Ishikawa (cell line): ENCODE measurements around the gene TBC1D8.

Experiments
- CEBPB ChIP-seq: IDR thresholded peaks from 2 replicates; pipeline ENCODE4 v1.6.1; 2012
- CREB1 ChIP-seq: IDR thresholded peaks from 2 replicates; pipeline ENCODE4 v1.6.1; 2012; ENCODE audit warnings: low read depth
- EGR1 ChIP-seq: IDR thresholded peaks from 2 replicates; pipeline ENCODE4 v1.6.1; 2012
- EP300 ChIP-seq: IDR thresholded peaks from 2 replicates; pipeline ENCODE4 v1.6.1; 2012; ENCODE audit warnings: borderline replicate concordance
- FOXM1 ChIP-seq: IDR thresholded peaks from 2 replicates; pipeline ENCODE4 v1.6.1; 2012; ENCODE audit warnings: low read depth, borderline replicate concordance
- NFIC ChIP-seq: IDR thresholded peaks from 2 replicates; pipeline ENCODE4 v1.6.1; 2012
- RAD21 ChIP-seq: IDR thresholded peaks from 2 replicates; pipeline ENCODE4 v1.6.1; 2012; ENCODE audit warnings: low read depth
- TAF1 ChIP-seq: IDR thresholded peaks from 2 replicates; pipeline ENCODE4 v1.6.1; 2012; ENCODE audit warnings: low read depth, mild to moderate bottlenecking
- TCF12 ChIP-seq: IDR thresholded peaks from 2 replicates; pipeline ENCODE4 v1.6.1; 2012; ENCODE audit warnings: low read depth
- TEAD4 ChIP-seq: IDR thresholded peaks from 2 replicates; pipeline ENCODE4 v1.6.1; 2012
- YY1 ChIP-seq: IDR thresholded peaks from 2 replicates; pipeline ENCODE4 v1.6.1; 2012; ENCODE audit warnings: low read depth
- ZBTB7A ChIP-seq: IDR thresholded peaks from 2 replicates; pipeline ENCODE4 v1.6.1; 2012; ENCODE audit warnings: low read depth
- TF ChIP-seq, protein P1 (sequence below): IDR thresholded peaks from 2 replicates; pipeline ENCODE4 v1.6.1; 2012
- TF ChIP-seq, protein P2 (sequence below): IDR thresholded peaks from 2 replicates; pipeline ENCODE4 v1.6.1; 2012
- TF ChIP-seq, protein P3 (sequence below): IDR thresholded peaks from 2 replicates; pipeline ENCODE4 v1.6.1; 2012; ENCODE audit warnings: low read depth, mild to moderate bottlenecking

The TBC1D8 gene

DNA sequence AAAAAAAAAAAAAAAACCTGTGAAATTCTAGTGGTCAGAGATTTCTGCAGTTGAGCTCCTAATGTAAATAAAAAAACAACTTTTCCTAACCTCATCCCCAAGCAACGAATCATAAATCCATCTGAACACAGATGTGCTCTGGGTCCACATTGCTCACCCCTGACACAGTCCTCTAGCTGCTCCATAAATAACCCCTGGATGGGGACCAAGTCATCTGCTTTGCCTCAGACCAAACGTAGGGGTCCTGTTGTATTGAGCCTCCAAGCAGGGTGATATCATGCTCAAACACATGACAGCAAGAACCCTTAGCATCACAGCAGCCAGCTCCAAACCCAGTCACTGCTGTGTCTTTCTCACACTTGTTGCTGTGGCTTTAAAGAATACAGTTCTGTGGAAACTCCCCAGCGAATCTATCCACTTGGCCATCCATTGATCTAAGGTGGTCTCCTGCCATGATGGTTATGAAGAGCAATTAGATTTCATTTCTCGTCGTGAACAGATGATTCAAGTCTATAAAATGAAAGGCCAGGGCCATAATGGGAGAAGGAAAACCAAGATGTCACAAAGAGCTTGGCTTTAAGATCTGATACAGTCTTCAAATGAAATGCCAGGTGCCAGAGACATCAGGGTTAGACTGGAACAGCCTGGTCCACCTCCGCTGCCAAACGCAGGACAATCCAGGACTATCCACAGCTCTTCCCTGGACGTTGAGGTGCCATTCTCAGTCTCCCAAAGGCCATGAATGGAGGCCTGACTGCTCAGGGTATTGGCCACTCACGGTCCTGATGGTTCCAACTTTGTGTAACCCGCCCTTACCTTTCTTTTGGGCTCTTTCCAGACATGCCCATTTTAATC is 39.0 kb downstream of the TBC1D8 start:
- TF ChIP-seq EP300, result no peak
- TF ChIP-seq, protein P1, sequence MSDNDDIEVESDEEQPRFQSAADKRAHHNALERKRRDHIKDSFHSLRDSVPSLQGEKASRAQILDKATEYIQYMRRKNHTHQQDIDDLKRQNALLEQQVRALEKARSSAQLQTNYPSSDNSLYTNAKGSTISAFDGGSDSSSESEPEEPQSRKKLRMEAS, result no peak
- TF ChIP-seq TAF1, result no peak
- TF ChIP-seq EGR1, result no peak
- TF ChIP-seq, protein P2, sequence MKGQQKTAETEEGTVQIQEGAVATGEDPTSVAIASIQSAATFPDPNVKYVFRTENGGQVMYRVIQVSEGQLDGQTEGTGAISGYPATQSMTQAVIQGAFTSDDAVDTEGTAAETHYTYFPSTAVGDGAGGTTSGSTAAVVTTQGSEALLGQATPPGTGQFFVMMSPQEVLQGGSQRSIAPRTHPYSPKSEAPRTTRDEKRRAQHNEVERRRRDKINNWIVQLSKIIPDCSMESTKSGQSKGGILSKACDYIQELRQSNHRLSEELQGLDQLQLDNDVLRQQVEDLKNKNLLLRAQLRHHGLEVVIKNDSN, result no peak
- TF ChIP-seq FOXM1, result no peak
- TF ChIP-seq NFIC, result no peak
- no peak for TF ChIP-seq RAD21
- no peak for TF ChIP-seq TCF12
- TF ChIP-seq CREB1, result no peak
- TF ChIP-seq ZBTB7A, result no peak
- TF ChIP-seq CEBPB, result no peak
- TF ChIP-seq, protein P3, sequence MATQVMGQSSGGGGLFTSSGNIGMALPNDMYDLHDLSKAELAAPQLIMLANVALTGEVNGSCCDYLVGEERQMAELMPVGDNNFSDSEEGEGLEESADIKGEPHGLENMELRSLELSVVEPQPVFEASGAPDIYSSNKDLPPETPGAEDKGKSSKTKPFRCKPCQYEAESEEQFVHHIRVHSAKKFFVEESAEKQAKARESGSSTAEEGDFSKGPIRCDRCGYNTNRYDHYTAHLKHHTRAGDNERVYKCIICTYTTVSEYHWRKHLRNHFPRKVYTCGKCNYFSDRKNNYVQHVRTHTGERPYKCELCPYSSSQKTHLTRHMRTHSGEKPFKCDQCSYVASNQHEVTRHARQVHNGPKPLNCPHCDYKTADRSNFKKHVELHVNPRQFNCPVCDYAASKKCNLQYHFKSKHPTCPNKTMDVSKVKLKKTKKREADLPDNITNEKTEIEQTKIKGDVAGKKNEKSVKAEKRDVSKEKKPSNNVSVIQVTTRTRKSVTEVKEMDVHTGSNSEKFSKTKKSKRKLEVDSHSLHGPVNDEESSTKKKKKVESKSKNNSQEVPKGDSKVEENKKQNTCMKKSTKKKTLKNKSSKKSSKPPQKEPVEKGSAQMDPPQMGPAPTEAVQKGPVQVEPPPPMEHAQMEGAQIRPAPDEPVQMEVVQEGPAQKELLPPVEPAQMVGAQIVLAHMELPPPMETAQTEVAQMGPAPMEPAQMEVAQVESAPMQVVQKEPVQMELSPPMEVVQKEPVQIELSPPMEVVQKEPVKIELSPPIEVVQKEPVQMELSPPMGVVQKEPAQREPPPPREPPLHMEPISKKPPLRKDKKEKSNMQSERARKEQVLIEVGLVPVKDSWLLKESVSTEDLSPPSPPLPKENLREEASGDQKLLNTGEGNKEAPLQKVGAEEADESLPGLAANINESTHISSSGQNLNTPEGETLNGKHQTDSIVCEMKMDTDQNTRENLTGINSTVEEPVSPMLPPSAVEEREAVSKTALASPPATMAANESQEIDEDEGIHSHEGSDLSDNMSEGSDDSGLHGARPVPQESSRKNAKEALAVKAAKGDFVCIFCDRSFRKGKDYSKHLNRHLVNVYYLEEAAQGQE, result no peak
- TF ChIP-seq YY1, result no peak
- no peak for TF ChIP-seq TEAD4

DNA sequence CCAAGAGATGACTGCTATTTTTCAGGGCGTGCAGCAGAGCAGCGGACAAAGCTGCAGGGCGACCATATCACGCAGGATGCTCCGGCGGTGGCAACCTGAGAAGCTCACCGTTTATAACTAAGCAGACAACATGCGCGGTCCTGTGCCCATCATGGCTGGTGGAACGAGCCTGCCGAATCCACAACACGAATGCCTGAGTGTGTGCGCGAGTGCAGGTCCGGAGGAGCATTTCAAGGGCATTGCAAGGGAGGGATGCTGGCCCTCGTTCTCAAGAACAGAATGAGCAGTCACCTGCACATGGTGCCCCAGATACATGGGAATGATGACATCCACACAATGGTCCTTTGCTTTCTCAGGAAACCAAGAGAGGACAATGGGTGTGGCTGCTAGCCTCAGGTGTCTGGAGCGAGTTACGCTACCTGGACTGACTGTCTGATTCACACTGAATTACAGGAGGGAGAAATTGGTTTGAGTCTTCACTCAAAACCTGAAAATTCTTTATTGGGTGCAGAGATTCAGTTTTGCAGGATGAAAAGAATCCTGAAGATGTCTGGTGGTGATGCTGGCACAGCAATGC is 39.8 kb downstream of the TBC1D8 start:
- TF ChIP-seq ZBTB7A (no peak), NFIC (no peak), TAF1 (no peak), YY1 (no peak), TEAD4 (no peak), CREB1 (no peak), EGR1 (no peak), EP300 (no peak), TCF12 (no peak), RAD21 (no peak), FOXM1 (no peak), CEBPB (no peak)
- TF ChIP-seq, protein P1, result no peak
- TF ChIP-seq, protein P2, result no peak
- TF ChIP-seq, protein P3, result no peak

DNA sequence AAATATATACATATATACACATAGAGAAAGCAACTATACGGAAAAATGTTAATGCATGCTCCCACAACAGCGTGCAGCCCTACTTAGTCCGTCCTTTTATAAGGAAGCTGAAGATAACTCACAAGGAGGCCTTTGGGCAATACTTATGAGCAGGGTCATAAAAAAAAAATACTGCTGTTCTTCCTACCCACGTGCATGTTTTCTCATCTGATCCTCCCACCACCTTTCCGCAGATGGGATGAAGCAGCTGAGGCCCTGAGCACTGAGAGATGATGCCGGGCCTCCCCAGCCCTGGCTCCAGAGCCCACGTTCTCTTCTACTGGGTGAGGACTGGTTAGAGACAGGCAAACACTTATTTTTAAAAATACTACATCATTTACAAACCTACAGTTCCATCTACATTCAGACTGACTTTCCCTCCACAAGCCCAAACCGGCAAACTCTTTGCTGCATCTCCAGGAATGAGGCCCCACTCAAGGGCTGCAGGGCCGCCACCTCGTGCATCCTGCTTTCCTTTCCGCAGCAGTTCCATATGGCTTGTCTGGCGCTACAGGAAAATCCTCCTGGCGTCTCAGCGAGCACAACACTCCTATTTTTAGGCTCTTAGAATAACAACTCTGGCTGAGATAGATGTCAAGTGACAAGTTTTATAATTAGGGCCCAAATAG is 41.6 kb downstream of the TBC1D8 start:
- TF ChIP-seq RAD21, result no peak
- no peak for TF ChIP-seq CEBPB
- TF ChIP-seq TEAD4, result no peak

DNA sequence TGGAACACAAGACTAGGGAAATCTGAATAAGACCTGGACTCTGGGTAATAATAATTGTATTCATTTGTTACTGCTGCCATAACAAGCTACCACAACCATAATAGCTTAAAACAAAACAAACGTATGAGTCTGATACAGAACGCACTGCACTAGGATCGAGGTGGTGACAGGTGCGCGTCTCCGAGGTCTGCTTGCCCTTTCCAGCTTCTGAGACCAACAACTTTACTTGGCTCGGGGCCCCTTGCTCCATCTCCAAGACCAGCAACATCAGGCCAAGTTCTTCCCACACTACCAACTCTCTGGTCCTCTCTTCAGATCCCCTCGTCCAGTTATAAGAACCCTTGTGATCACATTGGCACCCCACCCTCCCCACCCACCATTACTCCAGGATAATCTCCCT is 42.8 kb downstream of the TBC1D8 start:
- TF ChIP-seq ZBTB7A (no peak), EGR1 (no peak), NFIC (no peak), CEBPB (no peak), TCF12 (no peak), YY1 (no peak), TAF1 (no peak), TEAD4 (no peak), EP300 (no peak), FOXM1 (no peak), RAD21 (no peak), CREB1 (no peak)
- TF ChIP-seq, protein P2, result no peak
- TF ChIP-seq, protein P3, result no peak
- TF ChIP-seq, protein P1, result no peak
